Left lobe of liver (tissue), 2 donors: ENCODE measurements around the gene DBX1. TPM values are rescaled to one million over a fixed set of nuclear protein-coding genes. Genes with fewer than 3 reads are reported as not detected.
"Not testable (repeated sequence)": the region's sequence is repeated elsewhere in the genome, so short reads cannot be mapped to it uniquely, and the experiment has no call there.

Source experiments
- ATAC-seq: fragments of 200-7000 bp; cut with Tn5 transposase; one replicate; pipeline ENCODE4 v1.9.1; 2020; ENCODE audit warnings: mild to moderate bottlenecking, moderate library complexity
- DNase-seq: peaks from one replicate; pipeline ENCODE4 v3.0.0-alpha.2; 2020; ENCODE audit warnings: low spot score
- total RNA-seq: library from RNA; stranded (reverse); gene quantifications from one replicate; pipeline ENCODE4 v1.2.1, GENCODE V29; 2021
- donor health status: DM: no; HTN: no; CAD: no; lungs with moderate emphysema.
- donor health status: DM: no; HTN: yes; CAD: no.

Gene DBX1
- total RNA-seq, 1 donor from 2014 or later: not detected

DNA sequence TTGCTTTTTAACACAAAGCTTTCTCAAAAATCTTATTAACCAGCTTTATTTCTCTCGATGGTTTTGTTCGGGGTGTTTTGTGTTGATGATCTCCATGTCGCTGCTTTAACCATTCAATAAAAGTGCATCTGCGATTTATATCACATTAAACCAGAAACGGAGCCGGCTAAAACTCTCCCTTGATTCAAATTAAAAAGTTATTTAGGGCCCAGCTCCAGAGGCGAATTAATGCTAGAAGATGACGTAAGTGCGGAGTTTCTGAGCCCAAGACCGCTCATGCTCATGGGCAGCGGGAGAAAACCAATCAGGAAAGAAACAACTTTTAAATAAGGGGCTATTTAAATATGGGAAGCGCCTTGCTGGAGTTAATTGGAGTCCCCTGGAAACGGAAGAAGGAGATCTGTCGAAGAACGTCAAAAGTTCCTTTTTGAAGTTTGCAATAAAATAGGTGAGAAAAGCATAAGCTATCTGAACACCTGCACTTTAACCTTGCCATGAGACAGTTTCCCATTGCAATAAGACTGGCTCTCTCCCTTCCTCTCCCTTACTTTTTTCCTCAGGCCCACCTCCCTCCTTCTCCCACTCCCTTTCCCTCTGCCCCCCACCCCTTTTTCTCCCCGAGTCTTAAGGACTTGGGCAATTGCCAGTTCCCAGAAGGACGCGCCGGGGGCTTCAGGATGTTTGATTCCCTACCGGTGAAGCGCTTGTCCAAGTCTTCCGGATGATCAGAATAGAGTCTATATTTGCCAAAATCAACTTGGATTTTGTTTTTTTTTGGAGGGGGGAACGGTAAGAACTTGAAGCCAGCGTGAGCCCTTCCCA is 1.9 kb upstream of the DBX1 start:
- DNase-seq (no peak), ATAC-seq (no peak)

GRCh38 chr11:20161230-20161918 is 1.1 kb upstream of the DBX1 start:
- ATAC-seq (no peak), DNase-seq (no peak)

GRCh38 chr11:20159466-20160381 is 551 bp downstream of the DBX1 start:
- DNase-seq (no peak), ATAC-seq (no peak)

GRCh38 chr11:20158597-20159257 is 1.5 kb downstream of the DBX1 start:
- peak; percentile 92 for ATAC-seq
- peak; percentile 54 for DNase-seq

DNA sequence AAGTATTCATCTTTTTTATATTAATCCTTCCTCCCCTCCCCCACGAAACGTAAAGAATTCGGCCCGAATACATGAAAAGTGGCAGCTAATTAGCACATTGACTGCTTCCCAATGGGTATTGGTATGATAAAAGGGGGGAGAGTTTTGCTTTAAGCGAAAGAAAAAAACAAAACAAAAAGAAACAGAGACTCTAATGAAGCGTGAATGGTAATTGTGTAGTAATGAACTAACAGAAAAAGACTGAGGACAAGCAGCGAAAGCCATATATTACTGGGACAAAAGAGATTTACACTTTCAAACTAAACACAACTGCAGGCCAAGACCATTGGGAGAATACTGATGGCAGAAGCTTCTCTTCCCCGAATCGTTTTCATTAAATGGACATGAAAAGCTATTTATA is 2.5 kb downstream of the DBX1 start:
- no peak for DNase-seq

GRCh38 chr11:20156876-20157613 is 3.2 kb downstream of the DBX1 start:
- no peak for ATAC-seq
- no peak for DNase-seq

More for the DNA sequence above, 2.5 kb downstream of the DBX1 start:
- ATAC-seq: no peak

GRCh38 chr11:20156280-20156875 is 3.9 kb downstream of the DBX1 start:
- no peak for ATAC-seq

GRCh38 chr11:20155683-20156279 is 4.5 kb downstream of the DBX1 start:
- ATAC-seq (no peak), DNase-seq (no peak)

More at GRCh38 chr11:20156280-20156875, 3.9 kb downstream of the DBX1 start:
- DNase-seq: no peak

GRCh38 chr11:20154381-20154780 is 5.9 kb downstream of the DBX1 start:
- ATAC-seq (no peak), DNase-seq (no peak)

GRCh38 chr11:20138707-20139106 is 21.6 kb downstream of the DBX1 start:
- ATAC-seq (no peak), DNase-seq (no peak)

- ATAC-seq: no peak
- DNase-seq: no peak
Measured at GRCh38 chr11:20137637-20138036, 22.6 kb downstream of the DBX1 start.

DNA sequence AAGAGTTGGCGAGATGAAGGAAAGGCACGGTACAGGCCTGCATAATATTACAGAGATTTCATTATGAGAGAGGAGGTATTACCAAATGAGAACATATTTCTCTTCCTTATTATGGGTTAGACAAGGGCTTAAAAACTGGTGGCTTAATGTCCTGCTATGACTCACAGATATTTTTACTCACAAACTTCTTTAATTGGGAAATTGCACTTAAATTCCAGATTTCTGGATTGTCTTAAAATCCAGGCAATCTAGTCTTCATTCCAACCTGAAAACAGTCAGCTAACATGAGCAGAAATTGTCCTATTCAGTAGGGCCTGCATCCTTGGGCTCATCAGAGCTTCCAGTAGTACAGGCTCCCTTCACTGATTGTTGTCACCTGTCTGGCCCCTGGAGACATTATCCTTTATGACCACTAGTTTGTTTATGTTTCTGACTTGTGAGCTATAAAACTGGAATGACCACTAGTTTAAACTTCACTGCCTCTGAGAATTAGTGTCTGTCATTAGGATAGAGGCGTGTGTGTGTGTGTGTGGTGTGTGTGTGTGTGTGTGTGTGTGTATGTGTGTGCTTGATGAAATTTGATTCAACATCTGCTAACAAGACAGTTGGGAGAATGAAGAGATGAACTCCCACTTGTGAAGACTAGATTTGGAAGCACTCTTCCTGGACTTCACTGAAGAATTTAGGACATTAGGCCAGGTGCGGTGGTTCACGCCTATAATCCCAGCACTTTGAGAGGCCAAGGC is 25.1 kb downstream of the DBX1 start:
- DNase-seq: no peak
- ATAC-seq: no peak

GRCh38 chr11:20132667-20133039 is 27.6 kb downstream of the DBX1 start:
- DNase-seq (no peak), ATAC-seq (no peak)

DNA sequence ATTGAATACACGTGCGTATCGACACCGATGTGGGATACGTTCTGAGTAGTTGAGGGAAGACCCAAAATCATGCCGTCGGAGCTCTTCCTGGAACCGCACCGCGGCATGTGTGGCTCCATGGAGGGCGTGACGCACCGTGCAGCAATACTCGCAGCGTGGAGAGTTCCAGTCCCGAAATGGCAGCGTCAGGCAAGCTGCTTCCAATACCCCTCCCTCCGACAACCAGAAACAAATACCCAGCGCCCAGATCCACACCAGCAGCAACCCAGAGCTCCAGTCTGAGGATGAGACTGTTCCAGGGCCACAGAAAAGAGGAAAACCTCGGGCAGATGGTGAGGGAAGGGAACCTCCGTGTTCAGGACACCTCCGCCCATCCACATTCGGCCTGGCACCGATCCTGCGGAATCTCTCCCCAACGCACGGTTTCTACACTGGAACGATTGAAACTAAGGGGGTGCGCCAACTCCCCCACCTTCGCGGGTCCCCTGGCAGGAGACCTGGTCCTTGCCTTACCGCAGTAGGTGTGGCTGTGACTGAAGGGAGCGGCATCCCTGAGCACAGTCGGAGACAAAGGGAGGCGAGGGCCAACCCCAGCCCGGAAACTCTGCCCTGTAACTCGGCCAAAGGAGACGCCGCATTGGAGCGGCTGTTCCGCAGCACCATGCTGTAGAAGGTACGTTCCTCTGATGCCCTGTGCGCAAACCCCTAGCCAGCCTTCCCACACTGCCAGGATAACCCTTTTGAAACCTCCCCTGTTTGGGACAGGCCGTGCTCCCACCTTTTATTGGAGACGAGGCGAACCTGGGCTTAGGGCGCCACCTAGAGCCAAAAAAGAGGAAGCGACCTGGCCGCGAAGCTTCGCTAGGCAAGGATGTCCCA is 28.2 kb downstream of the DBX1 start:
- DNase-seq: peak; percentile 62
- ATAC-seq: peak; percentile 86

DNA sequence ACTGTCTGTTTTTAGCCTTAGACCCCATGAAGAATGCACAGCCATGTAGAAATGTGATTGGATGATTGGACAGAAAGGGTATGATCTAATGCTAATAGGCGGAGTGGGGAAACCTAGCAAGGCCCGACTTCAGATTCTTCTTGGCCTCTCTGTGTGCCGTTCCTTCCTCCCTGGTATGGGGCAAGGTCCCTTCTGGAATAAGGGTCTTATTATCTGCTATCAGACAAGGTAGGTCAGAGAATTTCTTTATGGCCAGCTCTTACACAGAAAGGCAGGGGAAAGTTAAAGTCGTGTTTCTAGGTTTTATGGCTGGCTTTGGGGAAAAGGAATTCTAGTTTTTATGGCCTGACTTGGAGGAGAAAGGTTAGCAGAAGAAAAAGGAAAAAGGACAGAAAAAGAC is 30.6 kb downstream of the DBX1 start:
- DNase-seq (no peak), ATAC-seq (no peak)

DNA sequence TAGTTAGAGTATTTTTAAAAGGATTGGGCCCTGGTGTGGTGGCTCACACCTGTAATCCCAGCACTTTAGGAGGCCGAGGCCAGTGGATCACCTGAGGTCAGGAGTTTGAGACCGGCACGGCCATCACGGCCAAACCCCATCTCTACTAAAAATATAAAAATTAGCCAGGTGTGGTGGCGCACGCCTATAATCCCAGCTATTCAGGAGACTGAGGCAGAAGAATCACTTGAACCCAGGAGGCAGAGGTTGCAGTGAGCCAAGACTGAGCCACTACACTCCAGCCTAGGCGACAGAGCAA is 31.8 kb downstream of the DBX1 start:
- DNase-seq, ATAC-seq: not testable (repeated sequence)

GRCh38 chr11:20127671-20128527 is 32.4 kb downstream of the DBX1 start:
- ATAC-seq (peak; percentile 88), DNase-seq (peak; percentile 72)
